Myocyte (in vitro differentiated cells): ENCODE measurements around the gene NRG2. TPM values are rescaled to one million over a fixed set of nuclear protein-coding genes. Genes with fewer than 3 reads are reported as not detected.

Source experiments
- DNase-seq: peaks from one replicate; pipeline ENCODE4 v3.0.0-alpha.2; 2012; ENCODE audit warnings: low read depth
- total RNA-seq: library from RNA; depleted of rRNA; stranded (reverse); fragments of >200 nt; gene quantifications from 2 replicates; pipeline ENCODE4 v1.2.3, GENCODE V29; 2014

Gene NRG2
- total RNA-seq, 1 donor from 2014 or later: not detected

GRCh38 chr5:140011297-140011802 is 31.7 kb downstream of the NRG2 start:
- peak; percentile 96 for DNase-seq

GRCh38 chr5:140010798-140011197 is 32.3 kb downstream of the NRG2 start:
- no peak for DNase-seq

GRCh38 chr5:140007311-140007710 is 35.8 kb downstream of the NRG2 start:
- DNase-seq: no peak

GRCh38 chr5:140005145-140005591 is 37.9 kb downstream of the NRG2 start:
- DNase-seq: no peak

GRCh38 chr5:140004174-140004573 is 38.9 kb downstream of the NRG2 start:
- no peak for DNase-seq

- DNase-seq: no peak
These were observed 39.6 kb downstream of the NRG2 start for GRCh38 chr5:140003519-140003918.

GRCh38 chr5:140000332-140000731 is 42.8 kb downstream of the NRG2 start:
- peak; percentile 26 for DNase-seq

GRCh38 chr5:139998837-139999236 is 44.3 kb downstream of the NRG2 start:
- DNase-seq: no peak

- no peak for DNase-seq
These were observed 45.8 kb downstream of the NRG2 start for GRCh38 chr5:139997276-139997675.

- no peak for DNase-seq
These were observed 47.2 kb downstream of the NRG2 start for GRCh38 chr5:139995929-139996328.

- DNase-seq: no peak
These were observed 48.9 kb downstream of the NRG2 start for GRCh38 chr5:139994234-139994633.

- DNase-seq: peak; percentile 70
These were observed 57.4 kb downstream of the NRG2 start for GRCh38 chr5:139985733-139986132.

- DNase-seq: no peak
These were observed 57.8 kb downstream of the NRG2 start for GRCh38 chr5:139985290-139985689.

- no peak for DNase-seq
These were observed 58.3 kb downstream of the NRG2 start for GRCh38 chr5:139984816-139985215.

GRCh38 chr5:139982975-139983240 is 60.2 kb downstream of the NRG2 start:
- peak; percentile 51 for DNase-seq

- DNase-seq: no peak
These were observed 60.7 kb downstream of the NRG2 start for GRCh38 chr5:139982157-139982974.

- no peak for DNase-seq
These were observed 62.3 kb downstream of the NRG2 start for GRCh38 chr5:139980765-139981164.

- DNase-seq: no peak
These were observed 63.2 kb downstream of the NRG2 start for GRCh38 chr5:139979943-139980342.

- DNase-seq: no peak
These were observed 63.6 kb downstream of the NRG2 start for GRCh38 chr5:139979518-139979917.

GRCh38 chr5:139976703-139977102 is 66.4 kb downstream of the NRG2 start:
- DNase-seq: no peak

- no peak for DNase-seq
These were observed 67.2 kb downstream of the NRG2 start for GRCh38 chr5:139975942-139976341.

- DNase-seq: no peak
These were observed 67.8 kb downstream of the NRG2 start for GRCh38 chr5:139975306-139975705.

GRCh38 chr5:139974661-139975060 is 68.4 kb downstream of the NRG2 start:
- DNase-seq: no peak
